ENCODE results near the gene KIF13A. TPM values are rescaled to one million over a fixed set of nuclear protein-coding genes. Genes with fewer than 3 reads are reported as not detected.

Gene KIF13A
- total and polyA plus RNA-seq, 10 of the 15 experiments (the other 5 are each of a cell fraction or from before 2014, with no cell fraction given) = 0.02 to 0.26 (median 0.13) TPM; not detected in 2

- BruUV-seq (replicated peaks) = no TSS peak
- TF ChIP-seq SMC3 (IDR thresholded peaks at IDR 0.05; ENCODE audit: borderline replicate concordance, low read length) (no peak), USF2 (IDR thresholded peaks at IDR 0.05; ENCODE audit: borderline replicate concordance, low read depth, low read length) (no peak), POLR2A (IDR thresholded peaks at IDR 0.05; ENCODE audit: low read depth, low read length) (no peak), CBFB (IDR thresholded peaks at IDR 0.05; ENCODE audit: low read depth) (no peak), ASH2L (IDR thresholded peaks at IDR 0.05; ENCODE audit: borderline replicate concordance, low read depth) (no peak), STAT1 (conservative IDR thresholded peaks at IDR 0.05) (no peak), NFIC (IDR thresholded peaks at IDR 0.05; ENCODE audit: low read depth, low read length) (no peak), SIN3A (IDR thresholded peaks at IDR 0.05; ENCODE audit: low read depth, low read length) (no peak), WRNIP1 (IDR thresholded peaks at IDR 0.05; ENCODE audit: borderline replicate concordance, low read depth, low read length) (no peak), PBX3 (IDR thresholded peaks at IDR 0.05; ENCODE audit: insufficient replicate concordance, low read depth, low read length) (no peak), MYB (IDR thresholded peaks at IDR 0.05; ENCODE audit: borderline replicate concordance, low read depth, low read length) (no peak), SREBF2 (IDR thresholded peaks at IDR 0.05; ENCODE audit: low read length) (no peak), ZBTB4 (CRISPR knock-in tag; IDR thresholded peaks at IDR 0.05) (no peak), NR2F1 (conservative IDR thresholded peaks at IDR 0.05) (no peak), TCF7 (IDR thresholded peaks at IDR 0.05; ENCODE audit: borderline replicate concordance) (no peak)
- Histone ChIP-seq H3K36me3 (ENCODE audit: control insufficient read depth in 2 of 2, insufficient read depth in 2 of 2, low read length in 1 of 2) (no peaks in the 10 kb centered on the region), H4K20me1 (ENCODE audit: control insufficient read depth, insufficient read depth) (no peaks in the 10 kb centered on the region), H3K4me3 (no peak overlapping the region), H3K79me2 (ENCODE audit: control insufficient read depth, insufficient read depth, low read length) (no peaks in the 10 kb centered on the region), H3K27ac (ENCODE audit: control insufficient read depth, insufficient read depth) (no peak overlapping the region), H3K4me2 (ENCODE audit: control insufficient read depth, insufficient read depth) (no peak overlapping the region), H2AFZ (ENCODE audit: control insufficient read depth, low read depth, low read length) (no peak overlapping the region), H3K4me1 (ENCODE audit: control insufficient read depth, insufficient read depth, low read length) (no peaks in the 10 kb centered on the region; the same call in 1 of the 2 replicates), H3K9ac (ENCODE audit: control insufficient read depth, insufficient read depth, low read length) (no peak overlapping the region), H3K9me3 (replicated peaks; ENCODE audit: control insufficient read depth, insufficient read depth, low read length) (no peaks in the 10 kb centered on the region; the same call in 2 of the 3 replicates), H3K27me3 (replicated peaks in 1 of 2; ENCODE audit: control insufficient read depth in 2 of 2, insufficient read depth in 2 of 2, low read length in 1 of 2) (no peaks in the 10 kb centered on the region)
- intact Hi-C loops (cut with micrococcal nuclease; ENCODE audit: unreplicated experiment) = no loop called here
- WGBS (ENCODE audit: insufficient coverage, insufficient replicate concordance, low lambda C conversion rate, missing lambda C conversion rate) = 48% methylated on average over 2 of the region's 2 CpGs
- ATAC-seq = no peak
- in situ Hi-C loops (cut with MboI) = no loop called here
- ChIA-PET RAD21 (ENCODE audit: unreplicated experiment) (no interaction called here), POLR2A (no interaction called here), CTCF (interaction anchor here (0.7 to 1.0 kb wide), 2 partner anchors 9 to 25 kb away, joined by 3 to 4 read pairs; no protein-coding TSS in a partner anchor), SMC1A (ENCODE audit: uncharacterized antibody, unreplicated experiment) (interaction anchor here (0.9 kb wide), 1 partner anchor 16 kb away, joined by 3 read pairs; no protein-coding TSS in a partner anchor)
- DNase-seq (ENCODE audit: low read depth, low spot score) = no peak
- no peak for FAIRE-seq
These were observed 81.5 kb downstream of the KIF13A start for GRCh38 chr6:17905611-17906592.

Measured in GM12878 (cell line).